Smooth muscle cell (in vitro differentiated cells): Measurements from ENCODE around the gene TOM1L2. TPM values are rescaled to one million over a fixed set of nuclear protein-coding genes. Genes with fewer than 3 reads are reported as not detected.

Experiments
- DNase-seq: peaks from one replicate; lab custom pipeline; 2025; ENCODE audit not compliant: unreplicated experiment; lab: John Stamatoyannopoulos, UW
- H2AFZ ChIP-seq: fragments of 200-600 bp; sonication (generic); 2 replicates; pipeline ENCODE4 v1.6.0; 2016; ENCODE audit warnings: antibody characterized with exemption, low read depth, mild to moderate bottlenecking
- H3F3A ChIP-seq: fragments of 200-600 bp; sonication (generic); 2 replicates; pipeline ENCODE4 v1.6.0; 2017; ENCODE audit warnings: antibody characterized with exemption, low read depth
- H3K27ac ChIP-seq: fragments of 200-600 bp; sonication (generic); 2 replicates; pipeline ENCODE4 v1.5.1; 2016; ENCODE audit warnings: low read depth, mild to moderate bottlenecking
- H3K27me3 ChIP-seq: fragments of 200-600 bp; sonication (generic); 2 replicates; pipeline ENCODE4 v1.6.1; 2016; ENCODE audit warnings: low read depth, mild to moderate bottlenecking
- H3K36me3 ChIP-seq: fragments of 200-600 bp; sonication (generic); 2 replicates; pipeline ENCODE4 v1.5.1; 2016; ENCODE audit warnings: low read depth
- H3K4me1 ChIP-seq: fragments of 200-600 bp; sonication (generic); 2 replicates; pipeline ENCODE4 v1.5.1; 2016; ENCODE audit warnings: low read depth
- H3K4me2 ChIP-seq: fragments of 200-600 bp; sonication (generic); 2 replicates; pipeline ENCODE4 v1.6.0; 2016; ENCODE audit warnings: mild to moderate bottlenecking
- H3K4me3 ChIP-seq: fragments of 200-600 bp; sonication (generic); 2 replicates; pipeline ENCODE4 v1.5.1; 2016; ENCODE audit warnings: mild to moderate bottlenecking
- H3K79me2 ChIP-seq: fragments of 200-600 bp; sonication (generic); 2 replicates; pipeline ENCODE4 v1.6.0; 2016; ENCODE audit warnings: low read depth, mild to moderate bottlenecking
- H3K9ac ChIP-seq: fragments of 200-600 bp; sonication (generic); 2 replicates; pipeline ENCODE4 v1.6.0; 2016; ENCODE audit warnings: low read depth
- H3K9me3 ChIP-seq: fragments of 200-600 bp; sonication (generic); replicated peaks from 2 replicates; pipeline ENCODE4 v1.5.1; 2016; ENCODE audit warnings: low read depth
- H4K20me1 ChIP-seq: fragments of 200-600 bp; sonication (generic); 2 replicates; pipeline ENCODE4 v1.6.0; 2016; ENCODE audit warnings: low read depth
- CTCF ChIP-seq: fragments of 200-600 bp; sonication (generic); IDR thresholded peaks from 2 replicates; pipeline ENCODE4 v1.5.1; 2017; ENCODE audit warnings: borderline replicate concordance, mild to moderate bottlenecking, antibody characterized with exemption; ENCODE audit not compliant: insufficient read depth, poor library complexity, severe bottlenecking
- WGBS: methylation state at CpG from one replicate; pipeline ENCODE4 v1.1.7; 2016; ENCODE audit warnings: low lambda C conversion rate; 5-methylcytosine and 5-hydroxymethylcytosine counted together
- polyA plus RNA-seq: library from polyadenylated mRNA; unstranded; fragments of >200 nt; fragmentation: Nextera tagmentation; extraction: Ambion mirVana; gene quantifications from 2 replicates; pipeline ENCODE4 v1.2.1, GENCODE V29; 2016
- total RNA-seq: library from RNA; depleted of rRNA; stranded (reverse); fragments of >200 nt; gene quantifications from 2 replicates; pipeline ENCODE4 v1.2.3, GENCODE V29; 2014

TOM1L2 gene
- total and polyA plus RNA-seq, 2 experiments from 2014 or later = 20.3 to 27.0 TPM

- no peaks in the 10 kb centered on the region for H3K36me3 ChIP-seq
- no peaks in the 10 kb centered on the region for H3K9me3 ChIP-seq
- WGBS = 94% methylated on average over 2 of the region's 2 CpGs
- no peak overlapping the region for H3K4me2 ChIP-seq
- no peak overlapping the region for H2AFZ ChIP-seq
- no peaks in the 10 kb centered on the region for H3K4me1 ChIP-seq
- no peak overlapping the region for H3K27ac ChIP-seq
- no peaks in the 10 kb centered on the region for H3F3A ChIP-seq
- no peaks in the 10 kb centered on the region for H3K79me2 ChIP-seq
- TF ChIP-seq CTCF = no peak
- no peaks in the 10 kb centered on the region for H3K27me3 ChIP-seq
- no peak for DNase-seq
- H3K9ac ChIP-seq = no peak overlapping the region
- H3K4me3 ChIP-seq = no peak overlapping the region
- H4K20me1 ChIP-seq = peaks cover 33% of the 10 kb centered on the region
These were observed 74.8 kb downstream of the TOM1L2 start for GRCh38 chr17:17897442-17897841.

GRCh38 chr17:17896746-17897145 lies 75.5 kb downstream of the TOM1L2 start:
- Histone ChIP-seq H3K36me3 (no peaks in the 10 kb centered on the region), H2AFZ (no peak overlapping the region), H3K4me3 (no peak overlapping the region), H3K4me2 (no peak overlapping the region), H3K9me3 (no peaks in the 10 kb centered on the region), H3K4me1 (peaks cover 4% of the 10 kb centered on the region), H4K20me1 (peaks cover 28% of the 10 kb centered on the region), H3K27ac (no peak overlapping the region), H3K79me2 (no peaks in the 10 kb centered on the region), H3K9ac (no peak overlapping the region), H3K27me3 (no peaks in the 10 kb centered on the region), H3F3A (no peaks in the 10 kb centered on the region)
- WGBS = 95% methylated on average over 8 of the region's 8 CpGs
- no peak for TF ChIP-seq CTCF
- no peak for DNase-seq

- H3K9me3 ChIP-seq = no peaks in the 10 kb centered on the region
- H3K79me2 ChIP-seq = no peaks in the 10 kb centered on the region
- no peak overlapping the region for H2AFZ ChIP-seq
- no peaks in the 10 kb centered on the region for H3F3A ChIP-seq
- H3K4me2 ChIP-seq = no peak overlapping the region
- H3K27ac ChIP-seq = no peak overlapping the region
- H3K4me3 ChIP-seq = no peak overlapping the region
- no peaks in the 10 kb centered on the region for H3K27me3 ChIP-seq
- DNase-seq = no peak
- H3K4me1 ChIP-seq = peaks cover 4% of the 10 kb centered on the region
- WGBS = 93% methylated on average over 7 of the region's 7 CpGs
- no peaks in the 10 kb centered on the region for H3K36me3 ChIP-seq
- no peak for TF ChIP-seq CTCF
- peaks cover 8% of the 10 kb centered on the region for H4K20me1 ChIP-seq
- H3K9ac ChIP-seq = no peak overlapping the region
These were observed 78.2 kb downstream of the TOM1L2 start for GRCh38 chr17:17893801-17894644.

- H3K4me3 ChIP-seq = no peak overlapping the region
- no peaks in the 10 kb centered on the region for H3K9me3 ChIP-seq
- no peaks in the 10 kb centered on the region for H3K79me2 ChIP-seq
- no peaks in the 10 kb centered on the region for H3K27me3 ChIP-seq
- DNase-seq = no peak
- H3K27ac ChIP-seq = no peak overlapping the region
- peaks cover 9% of the 10 kb centered on the region for H4K20me1 ChIP-seq
- no peak overlapping the region for H3K4me2 ChIP-seq
- H3K9ac ChIP-seq = no peak overlapping the region
- H3K4me1 ChIP-seq = peaks cover 8% of the 10 kb centered on the region
- no peaks in the 10 kb centered on the region for H3K36me3 ChIP-seq
- no peak for TF ChIP-seq CTCF
- 93% methylated on average over 2 of the region's 2 CpGs for WGBS
- H2AFZ ChIP-seq = no peak overlapping the region
- no peaks in the 10 kb centered on the region for H3F3A ChIP-seq
These were observed 79.5 kb downstream of the TOM1L2 start for GRCh38 chr17:17892731-17893130.
